ENCODE measurements around the gene LDAH. TPM values are rescaled to one million over a fixed set of nuclear protein-coding genes. Genes with fewer than 3 reads are reported as not detected.

Gene LDAH
- total and polyA plus RNA-seq, 2 donors (not counting 3 experiments of a cell fraction or from before 2014, with no cell fraction given), result 12.3 to 24.0 TPM

DNA sequence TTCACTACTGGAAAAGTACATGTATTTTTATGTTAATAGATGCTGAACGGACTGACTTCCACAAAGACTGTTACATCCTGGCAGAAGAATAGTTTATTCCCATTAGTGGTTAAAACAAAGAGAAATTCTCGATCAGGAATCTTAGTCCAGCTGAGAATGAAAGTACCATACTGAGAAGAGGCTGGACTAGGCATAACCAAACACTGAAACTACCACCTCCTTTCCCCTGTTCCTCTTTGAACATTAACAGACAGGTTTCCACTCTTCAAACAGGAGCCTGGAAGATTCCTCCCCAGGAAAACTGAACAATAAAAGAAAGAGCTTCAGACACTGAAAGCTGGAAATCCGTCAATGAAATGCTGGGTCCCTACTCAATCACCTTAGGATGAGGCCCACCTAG is 25.8 kb downstream of the LDAH start:
- FAIRE-seq, result no peak
- BruUV-seq (replicated peaks), result no TSS peak
- Histone ChIP-seq H3K36me3 (ENCODE audit: control insufficient read depth in 2 of 2, extremely low read depth in 1 of 2, insufficient read depth in 2 of 2, low read length in 2 of 2) (no peaks in the 10 kb centered on the region), H3K27ac (ENCODE audit: insufficient read depth, low read depth, low read length) (no peak overlapping the region), H3K4me2 (ENCODE audit: insufficient read depth, low read length) (no peak overlapping the region), H4K20me1 (replicated peaks; ENCODE audit: control insufficient read depth, extremely low read depth, insufficient read depth, low read length) (no peaks in the 10 kb centered on the region), H2AFZ (ENCODE audit: low read depth, low read length) (no peak overlapping the region), H3K4me3 (replicated peaks in 1 of 3; ENCODE audit: insufficient read depth in 1 of 3, low read depth in 1 of 3, low read length in 3 of 3) (no peak overlapping the region), H3K9me1 (replicated peaks; ENCODE audit: control insufficient read depth, extremely low read depth, insufficient read depth, low read length) (no peaks in the 10 kb centered on the region), H3K9me3 (replicated peaks; ENCODE audit: control insufficient read depth, insufficient read depth, low read length) (no peaks in the 10 kb centered on the region), H3K9ac (replicated peaks; ENCODE audit: extremely low read depth, insufficient read depth, low read length) (no peak overlapping the region), H3K79me2 (ENCODE audit: control insufficient read depth, insufficient read depth, low read length) (no peaks in the 10 kb centered on the region), H3K4me1 (ENCODE audit: control insufficient read depth, extremely low read depth, insufficient read depth, low read length) (no peaks in the 10 kb centered on the region), H3K27me3 (ENCODE audit: control insufficient read depth in 2 of 2, insufficient read depth in 2 of 2, low read length in 2 of 2) (no peaks in the 10 kb centered on the region)
- dilution Hi-C loops (cut with MboI; ENCODE audit: extremely low pct_ligation_motif_present, low sequenced_read_pairs) (no loop called here), intact Hi-C loops (cut with micrococcal nuclease) (no loop called here)
- CTCF ChIA-PET, result interaction anchor here (1.1 kb wide), 1 partner anchor 53 kb away, joined by 4 read pairs; no protein-coding TSS in a partner anchor
- no peak for TF ChIP-seq POLR2AphosphoS5 (IDR thresholded peaks at IDR 0.05; ENCODE audit: insufficient read depth, low read depth, low read length)
- TF ChIP-seq, protein P1, sequence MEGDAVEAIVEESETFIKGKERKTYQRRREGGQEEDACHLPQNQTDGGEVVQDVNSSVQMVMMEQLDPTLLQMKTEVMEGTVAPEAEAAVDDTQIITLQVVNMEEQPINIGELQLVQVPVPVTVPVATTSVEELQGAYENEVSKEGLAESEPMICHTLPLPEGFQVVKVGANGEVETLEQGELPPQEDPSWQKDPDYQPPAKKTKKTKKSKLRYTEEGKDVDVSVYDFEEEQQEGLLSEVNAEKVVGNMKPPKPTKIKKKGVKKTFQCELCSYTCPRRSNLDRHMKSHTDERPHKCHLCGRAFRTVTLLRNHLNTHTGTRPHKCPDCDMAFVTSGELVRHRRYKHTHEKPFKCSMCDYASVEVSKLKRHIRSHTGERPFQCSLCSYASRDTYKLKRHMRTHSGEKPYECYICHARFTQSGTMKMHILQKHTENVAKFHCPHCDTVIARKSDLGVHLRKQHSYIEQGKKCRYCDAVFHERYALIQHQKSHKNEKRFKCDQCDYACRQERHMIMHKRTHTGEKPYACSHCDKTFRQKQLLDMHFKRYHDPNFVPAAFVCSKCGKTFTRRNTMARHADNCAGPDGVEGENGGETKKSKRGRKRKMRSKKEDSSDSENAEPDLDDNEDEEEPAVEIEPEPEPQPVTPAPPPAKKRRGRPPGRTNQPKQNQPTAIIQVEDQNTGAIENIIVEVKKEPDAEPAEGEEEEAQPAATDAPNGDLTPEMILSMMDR (IDR thresholded peaks at IDR 0.05; ENCODE audit: extremely low read depth in 1 of 2, insufficient read depth in 1 of 2, low read depth in 1 of 2, low read length in 2 of 2), result no peak
- no peak for TF ChIP-seq FOS (IDR thresholded peaks at IDR 0.05; ENCODE audit: borderline replicate concordance, insufficient read depth, low read length)
- TF ChIP-seq MYC (IDR thresholded peaks at IDR 0.05; ENCODE audit: low read depth, low read length), result no peak
- TF ChIP-seq, protein P2, sequence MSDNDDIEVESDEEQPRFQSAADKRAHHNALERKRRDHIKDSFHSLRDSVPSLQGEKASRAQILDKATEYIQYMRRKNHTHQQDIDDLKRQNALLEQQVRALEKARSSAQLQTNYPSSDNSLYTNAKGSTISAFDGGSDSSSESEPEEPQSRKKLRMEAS (IDR thresholded peaks at IDR 0.05; ENCODE audit: insufficient read depth, insufficient read length), result no peak
- TF ChIP-seq JUN (IDR thresholded peaks at IDR 0.05; ENCODE audit: borderline replicate concordance, insufficient read depth, insufficient read length, low read depth), result no peak
- no peak for TF ChIP-seq GATA2 (IDR thresholded peaks at IDR 0.05; ENCODE audit: insufficient read depth, insufficient read length, low read depth, low read length)
- TF ChIP-seq EZH2 (IDR thresholded peaks at IDR 0.05; ENCODE audit: borderline replicate concordance, low read depth, low read length, severe bottlenecking), result no peak
- no peak for TF ChIP-seq POLR2A (IDR thresholded peaks at IDR 0.05; ENCODE audit: low read depth, low read length)
- POLR2A ChIA-PET, result no interaction called here
- DNase-seq (ENCODE audit: low read depth, low spot score), result no peak

Measured in endothelial cell of umbilical vein (primary cell).